GM19025 (cell line): ENCODE data around the gene CILP.

Experiments used
- ATAC-seq: cut with Tn5 transposase; IDR thresholded peaks from one replicate; pipeline ENCODE4 v1.9.1; 2021; ENCODE audit warnings: mild to moderate bottlenecking, low read depth, moderate library complexity; ENCODE audit not compliant: unreplicated experiment

Gene CILP

DNA sequence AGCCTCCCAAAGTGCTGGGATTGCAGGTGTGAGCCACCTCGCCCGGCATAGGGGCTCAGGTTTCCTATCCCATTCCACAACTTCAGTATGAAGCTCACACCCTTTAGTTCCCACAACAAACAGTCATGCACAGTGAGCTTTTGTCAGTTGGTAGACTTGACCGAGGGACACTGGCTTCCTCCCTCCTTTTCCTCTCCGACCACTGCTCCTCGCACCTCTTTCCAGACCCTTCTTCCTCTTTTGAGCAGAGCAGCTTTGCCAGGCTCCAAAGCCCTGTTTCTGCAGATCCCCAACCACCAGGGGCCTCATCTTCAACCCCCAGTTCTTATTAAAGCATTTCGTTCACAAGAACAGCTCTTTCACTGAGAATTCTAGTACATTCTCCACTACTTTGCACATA lies 12.7 kb upstream of the CILP start:
- ATAC-seq, result no peak

DNA sequence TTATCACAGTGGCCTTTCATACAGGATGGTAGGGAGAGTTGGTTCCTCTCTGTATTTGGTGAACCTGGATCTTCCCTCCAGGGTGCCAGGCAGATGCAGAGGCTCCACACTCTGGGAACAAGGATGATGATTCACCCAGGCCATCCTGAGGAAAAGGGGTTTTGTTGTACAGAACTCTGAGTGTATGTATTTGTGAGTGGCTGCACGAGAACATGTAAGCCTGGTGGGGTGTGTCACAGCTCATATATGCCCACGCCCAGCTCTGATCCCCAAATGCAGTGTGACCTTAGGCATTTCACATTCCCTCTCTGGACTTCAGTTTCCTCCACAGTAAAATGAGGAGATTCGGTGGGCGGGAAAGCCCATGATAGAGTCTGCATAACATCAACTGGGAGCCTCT lies 11.6 kb upstream of the CILP start:
- no peak for ATAC-seq

GRCh38 chr15:65221697-65222096 lies 10.4 kb upstream of the CILP start:
- no peak for ATAC-seq

GRCh38 chr15:65219137-65219536 lies 7.9 kb upstream of the CILP start:
- no peak for ATAC-seq

DNA sequence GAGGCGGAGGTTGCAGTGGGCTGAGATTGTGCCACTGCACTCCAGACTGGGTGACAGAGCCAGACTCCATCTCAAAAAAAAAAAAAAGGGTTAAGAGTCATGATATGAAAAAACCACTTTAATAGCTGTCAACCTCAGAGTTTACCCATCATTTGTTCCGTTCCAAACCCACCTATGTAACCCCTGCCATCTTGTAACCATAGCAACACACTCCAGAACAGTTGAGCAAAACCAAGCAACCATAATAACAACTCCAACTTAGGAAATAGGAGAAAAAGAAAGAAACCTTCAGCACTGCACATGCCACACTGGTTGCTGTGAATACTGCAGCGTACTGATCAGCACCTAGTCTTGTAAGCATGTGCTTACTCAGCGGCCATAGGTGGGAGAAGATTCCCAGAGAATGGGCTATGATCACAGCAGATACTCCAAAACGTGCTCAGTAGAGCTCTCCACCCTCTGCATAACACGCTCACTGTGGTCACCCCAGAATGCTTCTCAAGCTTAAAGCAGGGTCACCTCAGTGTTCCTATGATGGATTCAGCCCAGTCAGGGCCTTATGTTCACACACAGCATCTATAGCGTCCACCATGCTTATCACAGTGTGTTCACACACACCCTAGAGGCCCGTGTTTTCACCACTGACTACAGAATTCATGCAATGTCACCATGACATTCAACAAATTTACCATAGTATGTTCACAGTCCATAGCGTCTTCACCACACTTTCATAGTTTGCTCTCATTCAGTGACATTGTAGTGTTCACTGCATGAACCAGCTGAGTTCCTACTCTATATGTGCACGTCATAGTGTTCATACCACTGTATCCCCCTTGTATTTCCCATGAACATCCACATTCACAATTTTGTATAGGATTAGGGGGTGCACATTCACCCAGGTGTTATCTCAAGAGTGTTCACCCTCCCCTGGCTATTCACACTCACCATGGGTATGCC lies 6.5 kb upstream of the CILP start:
- ATAC-seq, result no peak

GRCh38 chr15:65215496-65215895 lies 4.2 kb upstream of the CILP start:
- no peak for ATAC-seq

GRCh38 chr15:65214010-65214409 lies 2.7 kb upstream of the CILP start:
- no peak for ATAC-seq

DNA sequence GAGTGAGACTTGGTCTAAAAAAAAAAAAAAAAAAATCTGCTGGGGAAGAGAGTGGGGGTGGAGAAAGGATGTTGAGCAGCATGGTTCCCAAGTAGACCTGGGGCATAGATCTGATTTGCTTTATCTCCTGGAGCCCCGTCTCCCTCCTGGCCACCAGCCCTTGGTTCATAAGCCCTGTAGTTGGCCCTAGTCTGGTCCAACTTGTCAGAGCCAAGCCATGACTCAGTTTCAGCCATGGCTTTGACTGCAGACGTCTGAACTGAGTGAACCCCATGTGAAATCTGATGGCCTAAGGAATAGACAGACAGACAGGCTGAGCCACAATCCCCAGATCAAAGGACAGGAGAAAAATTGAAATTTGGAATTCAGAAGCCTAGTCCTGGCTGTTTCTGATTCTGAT lies 2.0 kb upstream of the CILP start:
- ATAC-seq, result no peak

GRCh38 chr15:65212097-65212496 lies 824 bp upstream of the CILP start:
- no peak for ATAC-seq

DNA sequence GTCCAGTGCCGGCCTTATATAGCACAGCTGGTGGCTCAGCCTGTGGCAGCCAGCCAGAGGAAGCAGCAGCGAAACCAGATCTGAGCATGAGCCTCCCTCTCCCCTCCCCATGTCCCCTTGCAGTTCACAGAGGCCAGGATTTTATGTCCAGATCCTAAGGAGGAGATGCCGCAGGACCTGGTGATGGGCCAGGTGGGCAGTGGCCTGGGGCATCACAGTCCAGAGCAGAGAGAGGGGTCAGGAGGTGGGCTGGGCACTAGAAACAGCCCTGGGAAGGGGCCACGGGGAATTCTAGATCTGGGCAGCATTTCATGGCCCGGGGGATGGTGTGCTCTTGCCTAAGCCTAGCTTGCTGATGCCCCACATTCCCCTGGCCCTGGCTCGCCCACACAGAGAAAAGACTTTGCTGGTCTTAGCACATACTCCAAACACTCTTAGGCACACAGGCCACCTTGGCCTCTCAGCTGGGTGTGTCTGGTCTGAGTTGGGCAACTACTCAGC lies 259 bp upstream of the CILP start:
- ATAC-seq, result no peak

DNA sequence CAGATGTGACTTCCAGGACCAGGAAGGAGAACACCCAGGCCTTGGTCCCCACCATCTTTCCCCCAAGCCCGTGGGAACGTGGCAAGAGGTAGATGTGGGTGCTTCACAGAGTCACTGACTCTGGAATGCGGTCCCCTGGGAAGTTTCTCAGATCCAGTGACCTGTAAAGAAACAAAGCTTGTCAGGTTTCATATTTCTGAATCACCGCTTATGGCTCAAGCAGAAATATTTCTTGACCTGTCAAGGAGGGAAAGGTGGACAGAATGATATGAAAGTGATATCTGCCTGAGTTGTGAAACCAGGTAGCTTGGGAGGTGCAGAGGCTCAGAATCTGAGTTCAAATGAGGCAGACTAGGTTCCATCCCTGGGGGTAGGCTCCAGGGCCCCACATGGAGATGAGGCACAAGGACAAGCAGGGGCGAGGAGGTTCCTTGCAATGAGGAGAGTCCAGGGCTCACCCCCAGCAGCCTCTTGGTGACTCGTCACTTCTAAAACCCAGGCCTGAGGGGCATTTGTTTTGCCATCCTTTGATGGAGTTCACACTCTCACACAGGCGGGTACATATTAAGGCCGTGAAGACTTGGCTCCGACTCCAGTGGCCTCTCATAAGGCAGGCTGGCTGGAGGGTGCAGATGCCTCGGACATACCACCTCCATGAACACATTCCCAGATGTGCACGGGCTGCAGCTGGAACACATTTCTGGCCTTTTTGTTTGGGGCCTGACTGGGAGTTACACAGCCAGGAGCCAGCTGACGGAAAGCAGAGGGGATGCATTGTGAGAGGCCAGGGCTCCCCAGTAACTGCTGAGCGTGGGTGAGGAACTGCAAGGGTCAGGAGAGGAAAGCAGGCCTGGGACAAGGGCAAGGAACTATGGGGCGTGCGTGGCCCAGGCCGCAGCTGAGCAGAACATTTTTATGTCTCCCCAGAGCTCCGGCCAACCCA lies 1.3 kb downstream of the CILP start:
- no peak for ATAC-seq

DNA sequence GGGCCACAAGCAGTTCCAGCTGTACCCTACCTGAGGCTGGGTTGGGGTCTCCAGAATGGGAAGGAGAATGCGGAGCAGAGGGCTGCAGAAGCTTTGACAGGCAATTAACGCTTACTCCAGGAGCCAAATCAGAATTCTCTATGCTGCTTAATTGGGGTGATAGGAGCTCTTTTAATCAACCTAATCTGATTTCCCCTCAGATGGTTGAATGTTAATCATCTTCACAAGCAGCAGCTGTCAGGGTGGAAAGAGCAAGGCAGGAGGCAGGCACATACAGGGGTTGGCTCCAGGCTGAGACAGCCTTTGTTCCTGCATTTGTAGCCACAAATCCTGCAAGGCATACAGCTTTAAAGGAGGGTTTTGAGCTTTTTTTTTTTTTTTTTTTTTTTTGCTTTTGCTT lies 2.6 kb downstream of the CILP start:
- ATAC-seq, result no peak

DNA sequence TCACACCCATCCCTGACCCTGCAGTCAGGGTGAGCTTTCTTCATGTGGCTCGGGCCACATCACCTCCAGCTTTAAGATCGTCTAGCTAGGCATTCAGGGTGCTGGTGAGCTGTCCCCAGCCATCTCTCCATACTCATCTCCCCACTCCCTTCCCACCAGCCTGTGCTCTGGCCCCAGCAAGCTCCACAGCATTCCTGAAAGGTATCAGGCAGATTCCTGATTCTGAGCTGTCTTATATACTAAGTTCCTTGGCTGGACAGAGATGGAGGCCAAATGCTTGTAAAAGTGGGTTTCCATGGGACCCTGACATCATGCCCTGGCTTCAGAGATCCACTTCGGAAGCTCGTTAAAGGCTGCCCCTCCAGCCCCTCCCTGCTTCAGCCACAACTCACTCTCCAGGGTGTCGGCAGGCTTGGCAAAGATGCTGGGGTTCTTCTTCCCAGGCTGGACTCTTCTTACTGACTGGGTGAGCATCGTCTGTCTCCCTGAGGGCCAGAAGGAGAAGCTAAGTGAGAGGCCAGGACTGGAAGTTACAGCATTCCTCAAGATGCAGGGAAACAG lies 3.9 kb downstream of the CILP start:
- ATAC-seq, result no peak

- ATAC-seq, result no peak
These were observed 4.5 kb downstream of the CILP start for GRCh38 chr15:65206750-65207149.

GRCh38 chr15:65204931-65205660 lies 6.2 kb downstream of the CILP start:
- ATAC-seq, result no peak

- ATAC-seq, result no peak
These were observed 6.9 kb downstream of the CILP start for GRCh38 chr15:65204236-65204930.

DNA sequence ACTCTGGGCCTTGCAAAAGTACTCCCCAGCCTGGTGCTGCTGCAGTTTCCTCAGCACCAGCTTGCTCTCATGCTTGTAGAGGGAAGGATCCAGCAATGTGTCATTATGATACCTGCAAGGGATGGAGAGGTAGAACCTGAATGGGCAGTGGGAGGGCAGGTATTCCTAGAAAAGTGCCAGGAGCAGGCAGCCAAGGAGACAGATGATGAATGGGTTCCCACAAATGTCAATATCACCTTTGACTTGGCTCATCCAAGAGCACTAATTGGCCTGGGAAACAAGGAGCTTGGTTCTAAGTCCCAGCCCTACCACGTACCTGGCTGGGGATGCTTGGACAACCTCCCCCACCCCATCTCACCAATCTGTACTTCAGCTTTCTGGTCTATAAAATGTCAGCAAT lies 9.4 kb downstream of the CILP start:
- no peak for ATAC-seq

DNA sequence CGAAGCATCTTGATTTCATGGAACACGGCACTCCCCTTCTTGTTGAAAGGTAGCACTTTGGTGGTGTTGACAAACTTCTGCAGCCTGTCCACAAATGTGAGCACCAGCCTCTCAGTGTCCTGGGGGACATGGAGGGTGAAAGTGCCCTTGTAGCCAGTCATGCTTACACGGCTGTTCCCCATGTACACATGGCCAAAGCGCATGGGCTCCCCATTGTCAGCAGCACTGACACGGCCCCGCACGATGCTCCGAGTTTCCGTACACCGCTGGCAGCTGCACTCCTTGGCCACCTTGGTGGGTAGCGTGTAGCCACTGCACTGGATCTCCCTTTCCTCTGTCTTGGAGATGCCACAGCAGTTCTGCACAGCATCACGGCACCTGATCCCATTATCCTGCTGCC lies 12.7 kb downstream of the CILP start:
- ATAC-seq, result no peak

DNA sequence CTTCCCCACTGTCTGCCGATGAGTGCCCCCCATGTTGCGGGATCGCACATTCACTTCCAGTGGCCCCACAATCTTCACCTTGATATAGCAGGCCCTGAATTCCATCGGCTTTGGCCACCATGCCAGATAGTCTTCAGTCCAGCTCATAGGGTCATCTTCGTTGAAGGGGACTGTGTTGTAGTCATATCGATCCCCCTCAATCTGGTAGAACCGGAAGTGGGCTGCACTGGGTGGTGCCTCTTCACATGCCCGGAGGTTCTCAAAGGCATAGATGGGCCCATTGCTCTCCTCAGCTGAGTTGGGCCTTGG lies 14.0 kb downstream of the CILP start:
- ATAC-seq, result no peak
